OCI-LY7 (cell line): ENCODE data around the gene TSPOAP1. TPM values are rescaled to one million over a fixed set of nuclear protein-coding genes. Genes with fewer than 3 reads are reported as not detected.

Source experiments
- BruUV-seq: library from RNA; stranded (reverse); fragments of 400-500 nt; replicated peaks from 2 replicates; lab custom pipeline; 2021; lab: Mats Ljungman, UMichigan
- CTCF ChIA-PET: fragments of 300-600 bp; sonication (Branson Sonifier 250); formaldehyde crosslinking; loops from one replicate; lab custom pipeline; 2022; ENCODE audit warnings: antibody characterized with exemption; ENCODE audit not compliant: unreplicated experiment; lab: Charles Lee
- POLR2A ChIA-PET: fragments of 300-600 bp; sonication (Branson Sonifier 250); formaldehyde crosslinking; loops from one replicate; lab custom pipeline; 2022; ENCODE audit warnings: antibody characterized with exemption; lab: Charles Lee
- DNase-seq: peaks from one replicate; pipeline ENCODE4 v3.0.0-alpha.2; 2015; ENCODE audit warnings: low spot score
- H2AFZ ChIP-seq: fragments of 200-600 bp; sonication (generic), shearing (Covaris generic); 2 replicates; pipeline ENCODE4 v1.6.1; 2014; ENCODE audit warnings: mild to moderate bottlenecking, antibody characterized with exemption, low read length, moderate library complexity
- H3K27ac ChIP-seq: fragments of 200-600 bp; sonication (generic); 2 replicates; pipeline ENCODE4 v1.5.1; 2014; ENCODE audit warnings: mixed run types, low read depth, mild to moderate bottlenecking, moderate library complexity, low read length, inconsistent platforms; ENCODE audit not compliant: poor library complexity, severe bottlenecking
- H3K36me3 ChIP-seq: fragments of 200-600 bp; sonication (generic); 2 replicates; pipeline ENCODE4 v1.6.1; 2014; ENCODE audit warnings: mild to moderate bottlenecking, antibody characterized with exemption, low read length, moderate library complexity, mixed read lengths; ENCODE audit not compliant: insufficient read depth
- H3K4me1 ChIP-seq: fragments of 200-600 bp; sonication (generic); 2 replicates; pipeline ENCODE4 v1.5.1; 2014; ENCODE audit warnings: mild to moderate bottlenecking, low read length; ENCODE audit not compliant: insufficient read depth, poor library complexity, severe bottlenecking
- H3K4me2 ChIP-seq: fragments of 200-600 bp; sonication (generic); 2 replicates; pipeline ENCODE4 v1.6.1; 2014; ENCODE audit warnings: mild to moderate bottlenecking, low read length
- H3K4me3 ChIP-seq: fragments of 200-600 bp; sonication (generic); 2 replicates; pipeline ENCODE4 v1.5.1; 2014; ENCODE audit warnings: mild to moderate bottlenecking, low read depth, low read length; ENCODE audit not compliant: poor library complexity, severe bottlenecking
- H3K79me2 ChIP-seq: fragments of 200-600 bp; sonication (generic); 2 replicates; pipeline ENCODE4 v1.6.1; 2016; ENCODE audit warnings: low read depth, mild to moderate bottlenecking, low read length, moderate library complexity, mixed read lengths; ENCODE audit not compliant: insufficient read depth
- H3K9me2 ChIP-seq: fragments of 200-600 bp; sonication (generic); 2 replicates; pipeline ENCODE4 v1.6.1; 2016; ENCODE audit warnings: mild to moderate bottlenecking, low read length, mixed read lengths; ENCODE audit not compliant: insufficient read depth
- H3K9me3 ChIP-seq: fragments of 200-600 bp; sonication (generic); 2 replicates; pipeline ENCODE4 v1.6.1; 2014; ENCODE audit warnings: mild to moderate bottlenecking, mixed run types, low read length, mixed read lengths
- H4K20me1 ChIP-seq: fragments of 200-600 bp; sonication (generic); 2 replicates; pipeline ENCODE4 v1.6.1; 2014; ENCODE audit warnings: mild to moderate bottlenecking, antibody characterized with exemption, low read length, moderate library complexity, mixed read lengths; ENCODE audit not compliant: insufficient read depth
- EZH2phosphoT487 ChIP-seq: fragments of 200-600 bp; sonication (generic); IDR thresholded peaks from 2 replicates; pipeline ENCODE4 v1.6.1; 2018; ENCODE audit warnings: low read depth, borderline replicate concordance, mild to moderate bottlenecking, mixed run types, antibody characterized with exemption, low read length, moderate library complexity, mixed read lengths
- intact Hi-C: fragments of 100-400 bp; cut with micrococcal nuclease; formaldehyde crosslinking; loops from one replicate; pipeline ENCODE4 v1.10.0; 2022; ENCODE audit not compliant: unreplicated experiment
- total RNA-seq, 2 experiments: library from RNA; depleted of rRNA in 1 of 2; stranded (reverse); fragments of >200 nt in 1 of 2; shearing (Covaris generic) in 1 of 2; gene quantifications; 2 replicates each; pipeline ENCODE4 v1.2.3, GENCODE V29; 2014 to 2022
- TF ChIP-seq, protein P1 (sequence below): fragments of 200-600 bp; sonication (generic); conservative IDR thresholded peaks from 2 replicates; pipeline ENCODE4 v1.5.1; 2014; ENCODE audit warnings: mild to moderate bottlenecking, antibody characterized with exemption, low read length, moderate library complexity, mixed read lengths

TSPOAP1 gene
- total RNA-seq, 2 experiments from 2014 or later: 24.0 to 50.6 TPM

DNA sequence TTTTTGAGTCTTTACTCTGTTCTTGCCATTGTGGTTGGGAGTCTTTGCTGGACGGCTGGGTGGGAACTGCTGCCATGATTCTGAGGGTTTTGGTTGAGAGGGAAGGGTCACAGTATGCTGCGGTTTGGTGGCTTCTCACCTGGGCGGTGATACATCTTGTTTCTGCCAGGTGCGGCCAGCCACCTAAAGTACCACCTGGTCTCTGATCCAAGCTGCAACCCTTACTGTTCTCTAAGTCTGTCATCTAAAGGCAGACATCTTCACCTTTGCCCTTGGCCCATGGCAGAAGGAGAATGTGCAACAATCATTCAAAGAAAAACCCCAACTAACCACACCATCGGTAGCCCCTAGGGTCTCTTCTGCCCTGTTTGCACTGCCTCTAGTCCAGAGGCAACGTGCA is 28.3 kb downstream of the TSPOAP1 start:
- BruUV-seq: no TSS peak
- H3K9me2 ChIP-seq: no peaks in the 10 kb centered on the region
- no peak for DNase-seq
- intact Hi-C loops: no loop called here
- ChIA-PET CTCF (interaction anchor here (0.6 kb wide), 1 partner anchor 88 kb away, joined by 3 read pairs; no protein-coding TSS in a partner anchor), POLR2A (no interaction called here)
- no peak overlapping the region for H3K27ac ChIP-seq
- H3K79me2 ChIP-seq: no peaks in the 10 kb centered on the region
- no peaks in the 10 kb centered on the region for H3K9me3 ChIP-seq
- peaks cover 22% of the 10 kb centered on the region for H3K4me1 ChIP-seq
- TF ChIP-seq, protein P1, sequence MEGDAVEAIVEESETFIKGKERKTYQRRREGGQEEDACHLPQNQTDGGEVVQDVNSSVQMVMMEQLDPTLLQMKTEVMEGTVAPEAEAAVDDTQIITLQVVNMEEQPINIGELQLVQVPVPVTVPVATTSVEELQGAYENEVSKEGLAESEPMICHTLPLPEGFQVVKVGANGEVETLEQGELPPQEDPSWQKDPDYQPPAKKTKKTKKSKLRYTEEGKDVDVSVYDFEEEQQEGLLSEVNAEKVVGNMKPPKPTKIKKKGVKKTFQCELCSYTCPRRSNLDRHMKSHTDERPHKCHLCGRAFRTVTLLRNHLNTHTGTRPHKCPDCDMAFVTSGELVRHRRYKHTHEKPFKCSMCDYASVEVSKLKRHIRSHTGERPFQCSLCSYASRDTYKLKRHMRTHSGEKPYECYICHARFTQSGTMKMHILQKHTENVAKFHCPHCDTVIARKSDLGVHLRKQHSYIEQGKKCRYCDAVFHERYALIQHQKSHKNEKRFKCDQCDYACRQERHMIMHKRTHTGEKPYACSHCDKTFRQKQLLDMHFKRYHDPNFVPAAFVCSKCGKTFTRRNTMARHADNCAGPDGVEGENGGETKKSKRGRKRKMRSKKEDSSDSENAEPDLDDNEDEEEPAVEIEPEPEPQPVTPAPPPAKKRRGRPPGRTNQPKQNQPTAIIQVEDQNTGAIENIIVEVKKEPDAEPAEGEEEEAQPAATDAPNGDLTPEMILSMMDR: no peak
- TF ChIP-seq EZH2phosphoT487: no peak
- no peak overlapping the region for H3K4me2 ChIP-seq
- H3K36me3 ChIP-seq: no peaks in the 10 kb centered on the region
- no peak overlapping the region for H3K4me3 ChIP-seq
- H4K20me1 ChIP-seq: no peaks in the 10 kb centered on the region
- H2AFZ ChIP-seq: no peak overlapping the region

GRCh38 chr17:58294034-58294433 is 34.6 kb downstream of the TSPOAP1 start:
- H3K4me3 ChIP-seq: no peak overlapping the region
- no peaks in the 10 kb centered on the region for H3K4me1 ChIP-seq
- intact Hi-C loops: no loop called here
- no peaks in the 10 kb centered on the region for H3K9me2 ChIP-seq
- CTCF ChIA-PET: no interaction called here
- no peaks in the 10 kb centered on the region for H3K79me2 ChIP-seq
- H3K27ac ChIP-seq: no peak overlapping the region
- H2AFZ ChIP-seq: no peak overlapping the region
- no peak for DNase-seq
- POLR2A ChIA-PET: interaction anchor here (0.6 kb wide), 1 partner anchor 1848 kb away, joined by 5 read pairs; no protein-coding TSS in a partner anchor
- H3K9me3 ChIP-seq: no peaks in the 10 kb centered on the region
- no TSS peak for BruUV-seq
- H3K4me2 ChIP-seq: no peak overlapping the region
- no peaks in the 10 kb centered on the region for H4K20me1 ChIP-seq
- no peak for TF ChIP-seq EZH2phosphoT487
- TF ChIP-seq, protein P1: no peak
- H3K36me3 ChIP-seq: no peaks in the 10 kb centered on the region

DNA sequence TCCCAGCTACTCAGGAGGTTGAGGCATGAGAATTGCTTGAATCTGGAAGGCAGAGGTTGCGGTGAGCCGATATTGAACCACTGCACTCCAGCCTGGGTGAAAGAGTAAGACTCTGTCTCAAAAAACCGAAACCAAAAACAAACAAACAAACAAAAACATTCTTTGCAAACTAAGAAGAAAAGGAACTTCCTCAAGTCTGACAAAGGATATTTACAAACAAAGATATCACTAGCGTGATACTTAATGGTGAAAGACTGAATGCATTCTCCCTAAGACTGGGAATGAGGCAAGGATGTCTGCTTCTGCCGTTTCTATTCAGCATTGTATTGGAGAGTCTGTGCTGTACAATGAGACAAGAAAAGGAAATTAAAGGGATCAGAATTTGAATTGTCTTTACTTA is 37.3 kb downstream of the TSPOAP1 start:
- Histone ChIP-seq H3K4me3 (no peak overlapping the region), H3K9me3 (no peaks in the 10 kb centered on the region), H4K20me1 (no peaks in the 10 kb centered on the region), H2AFZ (no peak overlapping the region), H3K9me2 (no peaks in the 10 kb centered on the region), H3K4me2 (no peak overlapping the region), H3K36me3 (no peaks in the 10 kb centered on the region), H3K27ac (no peak overlapping the region), H3K4me1 (no peaks in the 10 kb centered on the region), H3K79me2 (no peaks in the 10 kb centered on the region)
- no TSS peak for BruUV-seq
- intact Hi-C loops: no loop called here
- CTCF ChIA-PET: no interaction called here
- TF ChIP-seq EZH2phosphoT487: no peak
- TF ChIP-seq, protein P1: no peak
- POLR2A ChIA-PET: no interaction called here
- DNase-seq: no peak
